Measurements from ENCODE around the gene LDLRAD3.

DNA sequence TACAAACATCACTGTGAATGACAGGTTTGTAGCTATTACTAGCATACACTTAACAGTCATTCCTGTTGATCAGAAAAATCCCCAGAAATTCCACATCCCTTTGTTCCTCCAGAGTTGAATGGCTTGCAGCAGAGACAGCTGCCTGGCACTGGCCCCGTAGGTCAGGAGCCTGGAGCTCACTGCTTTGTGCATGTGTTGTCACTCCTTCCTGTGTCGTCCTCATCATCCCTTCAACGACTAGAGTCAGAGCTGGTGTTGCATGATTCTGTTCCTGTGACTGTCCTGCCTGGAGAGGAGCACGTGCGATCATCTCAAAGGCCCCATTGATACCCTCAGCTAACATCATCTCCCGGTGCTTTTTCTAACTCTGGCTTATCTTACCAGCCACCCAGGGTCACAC is 58.3 kb downstream of the LDLRAD3 start:
- TF ChIP-seq FOXM1 (IDR thresholded peaks at IDR 0.05; ENCODE audit: borderline replicate concordance) (no peak), FOXA1 (IDR thresholded peaks at IDR 0.05) (no peak), NFRKB (IDR thresholded peaks at IDR 0.05) (no peak), BHLHE40 (IDR thresholded peaks at IDR 0.05; ENCODE audit: borderline replicate concordance) (no peak), SP1 (IDR thresholded peaks at IDR 0.05) (no peak), SUZ12 (IDR thresholded peaks at IDR 0.05) (no peak), TARDBP (IDR thresholded peaks at IDR 0.05) (no peak), FOXK2 (IDR thresholded peaks at IDR 0.05) (no peak), LEF1 (IDR thresholded peaks at IDR 0.05; ENCODE audit: borderline replicate concordance) (no peak), HDGF (IDR thresholded peaks at IDR 0.05; ENCODE audit: borderline replicate concordance) (no peak), ZNF384 (IDR thresholded peaks at IDR 0.05) (no peak), L3MBTL2 (conservative IDR thresholded peaks at IDR 0.05) (no peak)
- TF ChIP-seq, protein P1, sequence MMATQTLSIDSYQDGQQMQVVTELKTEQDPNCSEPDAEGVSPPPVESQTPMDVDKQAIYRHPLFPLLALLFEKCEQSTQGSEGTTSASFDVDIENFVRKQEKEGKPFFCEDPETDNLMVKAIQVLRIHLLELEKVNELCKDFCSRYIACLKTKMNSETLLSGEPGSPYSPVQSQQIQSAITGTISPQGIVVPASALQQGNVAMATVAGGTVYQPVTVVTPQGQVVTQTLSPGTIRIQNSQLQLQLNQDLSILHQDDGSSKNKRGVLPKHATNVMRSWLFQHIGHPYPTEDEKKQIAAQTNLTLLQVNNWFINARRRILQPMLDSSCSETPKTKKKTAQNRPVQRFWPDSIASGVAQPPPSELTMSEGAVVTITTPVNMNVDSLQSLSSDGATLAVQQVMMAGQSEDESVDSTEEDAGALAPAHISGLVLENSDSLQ (IDR thresholded peaks at IDR 0.05), result no peak

All from HEK293T (cell line).